GM18507 (cell line): Measurements from ENCODE around the gene S100A12.
A peak's percentile ranks its signal among the peaks of the same experiment; 100 is the strongest.
"Not testable (repeated sequence)": the region's sequence is repeated elsewhere in the genome, so short reads cannot be mapped to it uniquely, and the experiment has no call there.

Experiments used
- DNase-seq: peaks from one replicate; pipeline ENCODE4 v3.0.0; 2011; ENCODE audit warnings: low read depth; ENCODE audit not compliant: insufficient read length; ENCODE audit errors: extremely low spot score
- FAIRE-seq: peaks from 2 replicates; lab custom pipeline; 2011; peaks lifted over from hg19 to GRCh38; lab: Jason Lieb, UNC

The S100A12 gene

DNA sequence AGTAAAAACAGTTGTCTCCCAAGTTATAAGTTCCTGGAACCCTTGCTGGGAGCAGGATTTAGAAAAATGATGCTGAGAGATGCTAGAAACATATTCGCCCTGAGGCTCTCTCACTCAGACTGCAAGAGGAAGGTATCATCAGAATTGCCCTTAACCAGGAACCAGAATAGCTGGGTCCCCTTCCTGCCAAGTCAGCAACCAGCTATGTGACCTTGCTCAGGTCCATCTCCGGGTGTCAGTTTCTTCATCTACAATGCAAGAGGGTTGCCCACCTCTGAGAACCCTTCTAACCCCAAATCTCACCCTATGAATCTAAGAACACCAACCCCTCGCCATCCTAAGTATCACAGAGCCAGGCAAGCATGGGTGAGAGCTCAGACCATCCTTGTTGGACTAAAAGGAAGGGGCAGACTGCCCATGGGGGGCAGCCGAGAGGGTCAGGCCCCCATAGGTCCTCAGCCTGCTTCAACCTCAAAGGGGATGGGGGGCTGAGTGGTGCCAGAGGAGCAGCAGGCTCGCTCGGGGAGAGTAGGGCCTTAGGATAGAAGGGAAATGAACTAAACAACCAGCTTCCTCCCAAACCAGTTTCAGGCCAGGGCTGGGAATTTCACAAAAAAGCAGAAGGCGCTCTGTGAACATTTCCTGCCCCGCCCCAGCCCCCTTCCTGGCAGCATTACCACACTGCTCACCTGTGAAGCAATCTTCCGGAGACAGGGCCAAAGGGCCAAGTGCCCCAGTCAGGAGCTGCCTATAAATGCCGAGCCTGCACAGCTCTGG, 18.2 kb downstream of the S100A12 start:
- FAIRE-seq (no peak), DNase-seq (no peak)

DNA sequence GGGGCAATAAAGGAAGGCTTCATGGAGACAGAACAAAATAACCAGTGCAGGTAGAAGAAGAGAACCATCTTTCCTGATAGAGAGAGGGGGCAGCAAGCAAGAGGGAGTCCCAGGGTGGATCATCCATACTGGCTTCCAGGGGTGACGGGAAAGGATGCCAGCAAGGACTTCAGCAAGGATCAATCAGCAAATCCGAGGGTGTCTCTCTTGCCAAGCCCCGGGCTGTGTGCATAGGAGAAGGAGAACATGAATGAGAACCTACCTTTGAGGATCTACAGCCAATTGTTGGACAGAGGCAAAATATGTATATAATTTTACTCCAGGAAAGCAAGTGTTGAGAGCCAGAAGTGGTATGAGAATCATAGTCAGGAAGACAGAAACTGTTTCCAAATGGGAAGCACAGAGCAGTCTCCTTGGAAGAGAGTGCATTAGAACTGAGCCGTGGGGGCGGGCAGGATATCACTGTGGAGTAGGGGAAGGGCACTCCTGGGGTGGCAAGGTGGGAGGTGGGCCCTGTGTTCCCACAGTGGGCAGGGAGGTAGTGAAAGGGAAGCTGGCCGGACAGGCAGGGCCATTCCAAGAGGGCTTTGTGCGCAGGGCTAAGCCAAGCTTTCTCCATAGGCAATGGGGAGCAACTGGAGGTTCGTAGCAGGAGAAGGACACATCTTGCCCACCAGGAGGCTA, 18.9 kb downstream of the S100A12 start:
- no peak for DNase-seq
- FAIRE-seq: no peak

DNA sequence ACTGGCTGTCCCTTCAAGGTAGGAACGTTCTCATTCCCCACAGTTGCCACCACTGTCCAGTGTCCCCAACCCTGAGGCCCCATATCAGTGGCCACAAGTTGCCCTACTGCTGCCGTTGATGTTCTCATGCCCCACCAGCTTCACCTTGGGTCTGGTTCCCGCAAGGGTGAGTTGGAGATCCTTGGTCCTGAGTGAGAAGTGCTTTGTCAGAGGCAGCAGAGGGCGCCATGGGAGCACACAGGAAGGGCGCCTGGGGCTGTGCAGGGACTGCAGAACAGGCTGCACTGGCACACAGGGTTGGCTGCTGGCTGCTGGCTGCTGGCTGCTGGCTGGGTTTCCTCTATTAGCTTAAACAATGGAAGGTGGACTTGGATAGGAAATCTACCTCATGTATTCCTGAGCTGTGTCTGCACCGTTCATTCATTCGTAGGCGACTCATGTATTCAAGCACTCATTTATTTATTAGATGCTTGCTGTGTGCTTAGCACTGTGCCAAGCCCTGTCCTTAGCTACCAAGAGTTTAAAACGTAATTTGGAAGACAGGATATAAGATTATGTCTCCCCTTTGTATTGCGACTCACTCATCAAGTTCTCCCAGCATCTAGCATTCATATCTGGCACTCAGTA, 19.9 kb downstream of the S100A12 start:
- DNase-seq (no peak), FAIRE-seq (peak; percentile 74)

DNA sequence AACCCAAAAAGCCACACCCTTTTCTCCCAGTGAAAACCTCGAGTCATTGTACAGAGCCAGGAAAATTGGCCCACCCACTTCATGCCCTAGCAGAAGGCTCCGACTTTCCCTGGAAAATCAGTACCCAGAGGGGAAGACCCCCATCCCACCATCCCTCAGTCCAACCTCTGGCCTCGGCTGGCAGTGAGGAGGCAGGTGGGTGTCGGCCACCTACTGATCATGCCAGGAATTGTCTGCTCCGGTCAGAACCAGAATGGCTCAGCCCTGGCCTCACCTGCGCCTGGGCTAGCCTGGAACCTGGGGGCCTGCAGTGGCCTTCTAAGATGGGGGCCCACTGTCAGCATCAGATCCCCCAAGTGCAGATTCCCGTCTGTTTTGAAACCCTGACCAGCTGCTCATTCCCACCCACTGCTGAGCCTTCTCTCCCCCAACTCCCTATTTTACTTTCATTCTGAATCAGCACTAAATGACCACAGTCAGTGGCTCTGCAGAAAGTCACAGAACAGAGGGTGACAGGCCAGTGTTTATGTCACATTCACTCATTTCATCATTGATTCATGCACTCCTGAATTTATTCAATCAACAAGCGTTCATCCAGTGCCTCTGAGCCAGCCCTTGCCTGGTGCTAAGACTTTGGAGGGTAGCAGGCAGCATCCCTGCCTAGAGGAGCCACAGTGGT, 20.8 kb downstream of the S100A12 start:
- FAIRE-seq (no peak), DNase-seq (no peak)

DNA sequence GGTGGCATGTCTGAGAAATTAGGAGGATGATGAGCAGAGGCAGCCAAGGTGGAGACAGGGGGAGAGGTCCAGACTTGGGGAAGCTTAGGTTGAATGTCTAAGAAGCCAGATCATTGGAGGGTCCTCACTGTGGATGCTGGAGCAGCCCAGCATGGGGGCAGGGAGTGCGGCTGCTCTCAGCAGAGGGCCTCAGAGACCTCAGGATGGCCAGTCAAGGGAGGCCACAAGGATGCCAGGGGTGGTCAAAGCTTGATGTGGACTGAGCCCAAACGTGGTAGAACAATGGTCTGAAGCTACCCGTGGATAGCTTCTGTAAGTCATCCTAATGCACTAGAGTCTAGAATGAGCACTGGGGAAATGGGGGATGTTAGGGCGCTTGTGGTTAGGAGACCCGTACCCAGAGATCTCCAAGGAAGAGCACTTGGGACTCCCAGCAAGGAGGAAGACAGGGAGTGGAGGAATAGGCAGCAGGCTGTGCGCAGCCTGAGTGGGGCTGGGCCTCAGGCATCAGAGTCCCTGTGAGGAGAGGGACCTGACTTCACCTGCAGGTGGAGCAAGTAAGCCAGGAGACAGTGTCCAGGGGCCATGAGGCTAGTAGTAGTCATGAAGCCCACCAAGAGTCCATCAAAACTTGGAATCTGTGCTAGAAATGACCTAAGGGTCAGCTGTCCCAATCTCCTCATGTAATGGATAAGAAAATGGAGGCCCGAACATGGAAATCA, 22.0 kb downstream of the S100A12 start:
- DNase-seq (no peak), FAIRE-seq (no peak)

DNA sequence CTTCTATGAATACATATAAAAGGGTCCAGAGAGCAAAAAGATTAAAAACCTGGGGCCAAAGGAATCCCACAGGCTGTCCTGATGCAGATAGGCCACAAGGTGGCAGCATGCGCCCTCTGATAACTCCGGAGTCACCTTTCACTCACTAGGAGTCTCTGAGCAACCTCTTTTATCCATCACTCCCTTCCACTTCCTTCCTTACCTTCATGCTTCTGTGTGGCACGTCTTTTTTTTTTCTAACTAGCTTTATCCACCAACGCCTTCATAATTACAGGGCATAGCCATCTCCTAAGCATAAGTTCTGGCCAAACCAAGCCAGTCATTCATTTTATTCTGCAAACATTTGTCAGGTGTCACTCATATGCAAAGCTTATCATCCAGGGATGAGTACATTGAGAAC, 22.9 kb downstream of the S100A12 start:
- DNase-seq: peak; percentile 52
- FAIRE-seq: peak; percentile 81

DNA sequence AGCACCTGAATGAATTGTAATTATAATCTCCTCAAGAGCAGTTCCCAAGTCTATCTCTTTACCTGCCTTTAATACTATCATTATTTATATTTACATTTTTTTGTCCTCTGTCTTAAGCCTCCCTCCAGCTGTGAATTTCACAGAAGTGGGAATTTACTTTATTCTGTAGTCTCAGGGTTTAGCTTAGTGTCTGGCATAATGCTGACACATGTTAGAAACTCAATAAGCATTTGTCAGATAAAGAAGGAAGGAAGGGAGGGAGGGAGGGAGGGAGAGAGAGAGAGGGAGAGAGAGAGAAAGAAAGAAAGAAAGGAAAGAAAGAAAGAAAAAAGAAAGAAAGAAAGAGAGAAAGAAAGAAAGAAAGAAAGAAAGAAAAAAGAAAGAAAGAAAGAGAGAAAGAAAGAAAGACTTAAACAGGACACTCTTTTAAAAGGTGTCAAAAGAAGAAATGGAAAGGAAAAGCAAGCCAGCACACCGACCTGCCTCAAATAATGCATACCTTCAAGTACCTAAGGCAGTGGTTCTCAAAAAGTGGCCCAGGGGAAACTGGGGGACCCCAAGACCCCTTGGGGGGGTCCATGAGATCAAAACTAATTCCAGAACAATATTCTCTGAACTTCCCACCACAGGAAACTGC, 25.0 kb downstream of the S100A12 start:
- no peak for DNase-seq
- FAIRE-seq: no peak

DNA sequence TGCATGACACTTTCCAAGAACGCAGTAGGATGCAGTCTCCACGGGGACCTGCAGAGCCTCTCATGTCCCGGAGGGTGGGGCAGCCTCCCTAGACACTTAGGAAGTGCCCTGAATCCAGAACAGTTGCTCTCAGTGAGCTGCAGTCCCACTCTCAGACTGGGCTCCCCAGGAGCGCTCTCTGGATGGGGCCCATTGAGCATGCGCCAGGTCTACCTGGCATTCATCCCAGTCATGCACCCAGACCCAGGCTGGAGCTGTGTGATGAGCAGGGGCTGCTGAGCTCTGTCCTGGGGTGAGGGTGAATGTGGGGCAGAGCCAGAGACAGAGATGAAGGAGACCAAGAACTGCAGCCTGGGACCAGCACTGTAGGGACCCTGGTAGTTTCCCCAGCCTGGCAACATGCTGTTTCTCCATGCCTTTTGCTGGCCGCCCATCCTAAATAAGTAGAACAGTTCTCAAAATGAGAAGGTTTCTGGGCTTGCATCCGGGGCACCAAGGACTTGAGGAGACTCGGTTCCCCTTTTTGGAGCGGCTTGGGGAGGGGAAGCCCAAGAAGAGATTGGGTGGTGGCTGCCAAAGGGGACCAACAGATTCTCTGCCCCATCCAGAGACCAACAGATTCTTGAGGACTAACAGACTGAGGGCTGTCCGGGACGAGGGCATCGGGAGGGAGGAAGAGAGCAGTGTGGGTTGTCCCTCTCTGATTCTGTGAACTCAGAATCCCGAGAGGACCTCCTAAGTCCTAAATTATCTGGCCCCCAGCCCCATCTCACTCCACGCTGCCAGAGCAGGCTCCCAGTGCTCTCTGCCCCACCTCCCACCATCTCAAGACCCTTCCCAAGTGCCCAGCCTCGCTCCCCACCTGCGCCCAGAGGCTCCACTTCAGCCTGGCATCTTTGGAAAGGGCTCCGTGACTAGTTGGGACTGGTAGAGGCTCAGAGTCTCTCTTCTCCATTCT, 25.8 kb downstream of the S100A12 start:
- DNase-seq (no peak), FAIRE-seq (no peak)

DNA sequence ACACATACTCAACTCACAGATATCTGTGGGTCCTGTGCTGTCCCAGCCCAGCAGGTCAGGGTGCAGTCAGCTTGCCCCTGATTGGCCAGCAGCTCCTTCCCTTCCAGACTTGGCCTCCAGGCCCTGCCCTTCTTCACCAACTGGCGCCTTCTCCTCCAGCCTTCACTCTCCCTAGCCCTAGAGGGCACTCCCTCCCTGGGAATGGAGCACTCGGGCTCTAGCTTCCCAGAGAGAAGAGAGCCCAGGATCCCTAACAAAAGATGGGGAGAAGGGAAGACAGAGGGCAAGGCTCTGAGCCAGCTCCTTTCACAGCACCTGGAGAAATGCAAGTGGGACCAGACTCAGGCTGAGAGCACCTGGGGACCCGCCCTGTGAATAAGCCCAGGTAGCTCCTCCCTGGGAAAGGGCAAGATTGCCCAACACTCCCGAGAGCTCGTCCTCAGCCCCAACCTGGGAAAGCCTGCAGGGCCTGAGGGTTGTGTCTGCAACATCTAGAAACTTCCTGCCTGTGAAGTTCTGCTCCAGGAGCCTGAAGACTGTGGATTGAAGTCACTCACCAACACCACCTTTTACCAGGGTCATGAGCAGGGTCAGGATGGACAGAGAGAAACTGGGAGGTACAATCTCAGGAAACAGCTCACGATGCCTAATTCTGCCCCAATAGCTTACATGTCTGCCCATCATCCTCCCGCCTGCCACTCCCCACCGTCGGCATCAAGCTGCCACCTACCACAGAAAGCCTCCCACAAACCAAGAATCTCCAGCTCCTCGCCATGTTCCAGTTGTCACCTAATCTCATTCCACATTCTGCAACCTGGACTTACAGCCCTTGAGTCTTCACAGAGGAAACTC, 26.7 kb downstream of the S100A12 start, which contains the start of gene PGLYRP4:
PGLYRP4 (minus strand) TSS at position 331 of the 852 bp plus-strand sequence. CDS start 909 bp downstream, outside the sequence.
- no peak for FAIRE-seq

DNA sequence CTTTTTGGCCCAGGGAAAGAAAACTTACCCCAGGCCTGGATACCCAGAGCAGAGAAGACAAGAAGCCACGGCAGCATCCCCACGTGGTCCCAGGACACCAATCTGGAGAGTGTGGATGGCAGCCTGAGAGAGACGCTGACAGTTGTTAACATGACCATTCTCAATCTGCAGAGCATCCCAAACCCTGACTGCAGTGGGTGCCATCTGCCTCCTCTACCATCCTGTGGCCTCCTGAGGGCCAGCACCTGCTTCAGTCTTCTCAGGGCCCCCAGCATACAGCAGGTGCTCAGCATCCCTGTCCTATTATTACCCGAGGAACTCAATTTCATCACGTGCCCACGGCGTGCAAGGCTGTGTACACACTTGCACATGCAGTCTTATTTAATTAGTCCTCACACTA, 27.6 kb downstream of the S100A12 start:
- FAIRE-seq (no peak), DNase-seq (no peak)

More for the DNA sequence above, 26.7 kb downstream of the S100A12 start, which contains the start of gene PGLYRP4:
- no peak for DNase-seq

DNA sequence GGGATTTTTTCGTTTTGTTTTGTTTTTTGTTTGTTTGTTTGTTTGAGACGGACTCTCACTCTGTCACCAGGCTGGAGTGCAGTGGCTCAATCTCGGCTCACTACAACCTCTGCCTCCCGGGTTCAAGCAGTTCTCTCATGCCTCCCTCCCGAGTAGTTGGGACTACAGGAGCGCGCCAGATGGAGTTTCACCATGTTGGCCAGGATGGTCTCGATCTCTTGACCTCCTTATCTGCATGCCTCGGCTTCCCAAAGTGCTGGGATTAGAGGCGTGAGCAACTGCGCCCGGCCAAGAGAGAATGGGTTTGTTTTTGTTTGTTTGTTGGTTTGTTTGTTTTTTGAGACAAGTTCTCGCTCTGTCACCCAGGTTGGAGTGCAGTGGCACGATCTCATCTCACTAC, 28.4 kb downstream of the S100A12 start:
- not testable (repeated sequence) for DNase-seq, FAIRE-seq

DNA sequence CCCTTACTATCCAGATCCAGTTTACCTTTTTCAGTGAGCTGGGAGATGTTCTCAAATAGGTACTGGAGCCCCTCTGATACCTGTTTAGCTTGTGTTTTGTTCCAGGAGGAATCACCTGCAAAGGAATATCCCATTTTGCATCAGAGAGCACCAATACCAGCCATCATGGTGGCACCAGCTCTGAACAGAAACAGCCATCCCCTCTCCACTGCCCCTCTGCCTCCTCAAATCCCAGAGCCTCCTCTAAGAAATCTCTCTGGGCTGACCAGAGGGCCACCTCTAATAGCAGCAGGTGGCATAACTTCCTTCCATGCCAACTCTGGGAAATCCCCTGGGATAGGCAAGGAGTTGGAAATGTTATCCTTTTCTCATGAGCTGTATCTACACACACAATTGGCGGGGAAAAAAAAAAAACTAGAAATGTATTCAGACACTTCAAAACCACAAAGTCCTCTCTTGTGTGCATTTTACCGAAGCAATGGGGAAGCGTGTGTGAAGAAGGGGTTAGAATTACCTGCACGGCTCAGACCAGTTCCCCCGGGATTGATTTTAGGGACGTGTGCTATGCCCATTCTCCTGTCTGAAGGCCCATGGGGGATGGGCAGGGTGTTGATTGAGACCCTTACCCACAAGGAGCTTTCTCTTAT, 29.2 kb downstream of the S100A12 start:
- FAIRE-seq: peak; percentile 58
- DNase-seq: no peak

DNA sequence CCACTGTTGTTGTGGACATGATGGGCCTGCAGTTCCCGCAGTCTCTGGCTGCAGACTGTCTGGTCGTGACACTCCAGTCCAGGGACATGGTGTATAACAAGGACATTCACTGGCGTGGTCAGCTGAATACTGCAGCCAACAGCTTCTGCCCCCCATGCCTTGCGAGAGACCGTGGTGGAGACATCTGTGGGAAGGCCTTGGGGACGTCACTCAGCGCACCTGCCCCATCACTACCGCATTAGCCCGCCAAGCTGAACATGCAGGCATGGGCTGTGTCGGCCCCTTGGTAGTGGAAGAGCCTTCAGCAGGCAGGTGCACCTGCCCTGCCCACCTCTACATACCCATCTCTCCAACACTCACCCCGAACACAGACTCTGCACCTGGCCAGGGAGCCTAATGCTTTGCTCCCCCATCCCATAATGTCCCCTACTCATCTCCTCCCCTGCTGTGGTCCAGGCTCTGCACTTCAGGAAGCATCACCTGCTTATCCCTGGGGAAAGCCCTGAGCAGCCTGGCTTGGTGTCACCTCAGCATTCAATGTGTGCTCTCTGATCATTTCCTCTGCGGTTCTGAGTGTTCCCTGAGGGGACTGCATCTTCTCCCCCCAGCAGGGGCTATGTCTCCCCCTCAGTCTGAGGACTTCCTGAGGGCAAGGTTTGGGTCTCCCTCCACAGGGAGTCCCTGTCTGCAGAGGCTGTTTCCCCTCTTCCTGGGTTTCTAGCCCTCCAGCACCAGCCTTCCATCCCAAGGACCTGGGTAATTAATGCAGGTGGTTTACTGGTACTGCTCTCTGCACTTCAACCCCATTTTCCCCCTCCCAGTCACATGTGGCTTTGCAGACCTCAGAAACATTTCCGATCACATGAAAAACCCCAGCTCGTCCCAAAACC, 30.0 kb downstream of the S100A12 start:
- DNase-seq: no peak
- FAIRE-seq: peak; percentile 62

DNA sequence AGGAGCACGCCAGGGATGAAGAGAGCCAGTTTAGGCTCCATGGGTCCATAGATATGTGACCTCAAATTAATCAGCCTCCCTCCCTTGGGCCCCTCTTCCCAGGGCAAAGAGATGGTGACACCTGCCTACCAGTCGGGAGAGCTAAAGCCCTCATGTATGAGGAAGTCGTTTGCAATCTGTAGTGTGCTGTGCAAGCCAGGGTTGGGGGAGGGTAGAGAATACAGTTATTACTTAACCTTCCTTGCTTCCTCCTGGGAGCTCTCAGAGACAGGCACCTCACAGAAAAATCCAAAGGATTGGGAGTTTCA, 30.7 kb downstream of the S100A12 start:
- no peak for DNase-seq
- FAIRE-seq: no peak

DNA sequence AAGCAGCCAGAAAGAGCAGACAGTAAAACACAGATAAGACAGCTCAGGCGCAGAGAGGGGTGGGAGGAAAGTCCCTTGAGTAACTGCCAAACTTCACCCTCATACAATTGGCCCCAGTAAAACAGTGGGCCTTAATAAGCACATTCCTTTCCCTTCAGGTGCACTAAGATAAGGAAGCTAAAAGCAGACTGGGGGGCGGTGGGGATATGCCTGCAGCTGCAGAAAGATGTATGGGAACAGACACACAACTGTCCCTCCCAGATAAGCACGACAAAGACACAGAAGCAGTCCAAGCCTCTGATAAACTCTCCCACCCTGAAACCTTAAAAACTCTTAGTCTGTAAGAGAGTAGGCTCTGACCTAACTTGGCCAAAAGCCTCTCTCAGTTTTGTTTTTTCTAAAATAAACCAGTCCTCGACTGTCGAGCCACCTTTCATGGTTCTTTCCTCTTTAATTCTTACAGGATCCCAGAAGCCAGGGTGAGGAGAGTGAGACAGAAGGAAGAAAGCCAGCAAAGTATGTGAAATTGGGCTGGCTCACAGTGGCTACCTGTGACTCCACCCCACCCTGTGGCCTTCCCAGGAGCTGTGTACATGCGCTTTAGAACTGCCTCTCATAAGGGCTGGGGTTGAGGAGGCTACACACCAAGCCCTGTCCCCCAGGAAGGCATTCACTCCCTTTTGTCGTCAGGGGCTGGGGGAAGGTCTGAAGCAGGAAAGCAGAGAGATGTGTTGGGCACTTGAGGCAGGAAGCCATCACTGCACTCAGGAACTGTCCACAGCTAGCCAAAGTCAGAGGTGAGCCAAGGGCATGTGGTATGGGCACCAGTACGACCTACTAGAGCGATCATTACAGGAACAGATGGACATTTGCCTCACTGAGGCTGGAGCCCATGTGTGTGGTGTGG, 31.4 kb downstream of the S100A12 start:
- DNase-seq (no peak), FAIRE-seq (peak; percentile 41)
